IPS-18c (cell line): Measurements from ENCODE around the gene LRP5.
"Not testable (repeated sequence)": the region's sequence is repeated elsewhere in the genome, so short reads cannot be mapped to it uniquely, and the experiment has no call there.

ENCODE experiments used
- H3K4me3 ChIP-seq: 2 replicates; pipeline ENCODE4 v1.7.0; 2013; ENCODE audit warnings: low read depth, mild to moderate bottlenecking, low read length, moderate library complexity; ENCODE audit not compliant: insufficient read depth
- H3K9me3 ChIP-seq: one replicate; pipeline ENCODE4 v1.6.1; 2013; ENCODE audit warnings: mild to moderate bottlenecking, low read length, moderate library complexity; ENCODE audit not compliant: control insufficient read depth, insufficient read depth

LRP5 gene

GRCh38 chr11:68430384-68430783 is 118.0 kb downstream of the LRP5 start:
- H3K4me3 ChIP-seq, result no peak overlapping the region
- H3K9me3 ChIP-seq, result peaks cover 3% of the 10 kb centered on the region

- H3K4me3 ChIP-seq, result no peak overlapping the region
- peaks cover 3% of the 10 kb centered on the region for H3K9me3 ChIP-seq
Measured at GRCh38 chr11:68430801-68431200, 118.4 kb downstream of the LRP5 start.

GRCh38 chr11:68431984-68432645 is 119.7 kb downstream of the LRP5 start:
- H3K4me3 ChIP-seq, result no peak overlapping the region
- peaks cover 3% of the 10 kb centered on the region for H3K9me3 ChIP-seq

GRCh38 chr11:68432874-68433273 is 120.5 kb downstream of the LRP5 start:
- Histone ChIP-seq H3K4me3 (no peak overlapping the region), H3K9me3 (peaks cover 3% of the 10 kb centered on the region)

- no peak overlapping the region for H3K4me3 ChIP-seq
Measured at GRCh38 chr11:68433541-68433940, 121.2 kb downstream of the LRP5 start.

DNA sequence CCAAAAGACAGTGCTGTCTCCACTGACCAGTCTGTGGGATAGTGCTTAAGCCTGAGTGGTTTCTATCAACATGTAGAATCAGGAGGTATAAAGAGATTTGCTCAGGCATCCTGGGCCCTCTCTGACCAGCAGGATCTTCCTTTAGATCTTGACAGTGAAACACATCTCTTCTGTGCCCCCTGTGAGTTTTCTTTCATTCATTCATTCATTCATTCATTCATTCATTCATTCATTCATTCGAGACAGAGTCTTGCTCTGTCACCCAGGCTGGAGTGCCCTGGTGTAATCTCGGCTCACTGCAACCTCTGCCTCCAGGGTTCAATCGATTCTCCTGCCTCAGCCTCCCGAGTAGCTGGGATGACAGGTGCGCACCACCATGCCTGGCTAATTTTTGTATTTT is 121.8 kb downstream of the LRP5 start:
- H3K4me3 ChIP-seq, H3K9me3 ChIP-seq: not testable (repeated sequence)

More at GRCh38 chr11:68433541-68433940, 121.2 kb downstream of the LRP5 start:
- H3K9me3 ChIP-seq, result peaks cover 3% of the 10 kb centered on the region

- H3K4me3 ChIP-seq, result no peak overlapping the region
Measured at GRCh38 chr11:68436162-68436888, 123.9 kb downstream of the LRP5 start.

GRCh38 chr11:68436985-68437926 is 124.9 kb downstream of the LRP5 start:
- no peak overlapping the region for H3K4me3 ChIP-seq

More at GRCh38 chr11:68436162-68436888, 123.9 kb downstream of the LRP5 start:
- peaks cover 3% of the 10 kb centered on the region for H3K9me3 ChIP-seq

DNA sequence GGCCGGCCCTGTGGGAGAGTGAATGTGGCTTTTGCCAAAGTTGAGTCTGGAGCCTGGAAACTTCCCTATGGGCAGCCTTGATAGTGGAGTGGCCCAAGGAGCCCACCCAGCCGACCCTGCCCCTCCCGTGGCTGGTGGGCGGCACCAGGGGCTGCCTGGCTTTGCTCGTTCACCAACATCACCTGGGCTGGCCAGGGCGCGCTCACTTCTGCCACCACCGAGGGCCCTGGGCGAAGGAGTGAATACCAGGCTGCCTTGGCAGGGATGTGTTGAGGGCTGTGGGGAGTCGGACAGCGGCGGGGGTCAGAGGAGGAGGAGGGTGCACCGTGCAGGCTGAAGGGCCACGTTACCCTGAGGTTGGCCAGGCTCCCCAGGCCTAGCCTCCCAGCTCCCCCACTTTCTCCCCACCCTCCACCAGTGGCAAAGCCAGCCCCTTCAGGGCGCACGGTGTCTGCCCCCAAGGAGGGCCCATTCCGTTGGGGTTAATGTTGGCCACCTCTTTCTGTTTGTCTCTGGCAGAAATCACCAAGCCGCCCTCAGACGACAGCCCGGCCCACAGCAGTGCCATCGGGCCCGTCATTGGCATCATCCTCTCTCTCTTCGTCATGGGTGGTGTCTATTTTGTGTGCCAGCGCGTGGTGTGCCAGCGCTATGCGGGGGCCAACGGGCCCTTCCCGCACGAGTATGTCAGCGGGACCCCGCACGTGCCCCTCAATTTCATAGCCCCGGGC is 125.7 kb downstream of the LRP5 start:
- H3K9me3 ChIP-seq, result peaks cover 3% of the 10 kb centered on the region

More at GRCh38 chr11:68436985-68437926, 124.9 kb downstream of the LRP5 start:
- peaks cover 3% of the 10 kb centered on the region for H3K9me3 ChIP-seq

GRCh38 chr11:68438658-68439259 is 126.4 kb downstream of the LRP5 start:
- peaks cover 3% of the 10 kb centered on the region for H3K9me3 ChIP-seq
- H3K4me3 ChIP-seq, result no peak overlapping the region

More for the DNA sequence above, 125.7 kb downstream of the LRP5 start:
- no peak overlapping the region for H3K4me3 ChIP-seq

- peaks cover 4% of the 10 kb centered on the region for H3K9me3 ChIP-seq
- H3K4me3 ChIP-seq, result no peak overlapping the region; the same call in 1 of the 2 replicates
Measured at GRCh38 chr11:68439355-68440065, 127.1 kb downstream of the LRP5 start.

- Histone ChIP-seq H3K9me3 (peaks cover 3% of the 10 kb centered on the region), H3K4me3 (no peak overlapping the region)
Measured at GRCh38 chr11:68440224-68440623, 127.8 kb downstream of the LRP5 start.

GRCh38 chr11:68441466-68442230 is 129.3 kb downstream of the LRP5 start:
- H3K4me3 ChIP-seq, result no peak overlapping the region
- peaks cover 3% of the 10 kb centered on the region for H3K9me3 ChIP-seq

DNA sequence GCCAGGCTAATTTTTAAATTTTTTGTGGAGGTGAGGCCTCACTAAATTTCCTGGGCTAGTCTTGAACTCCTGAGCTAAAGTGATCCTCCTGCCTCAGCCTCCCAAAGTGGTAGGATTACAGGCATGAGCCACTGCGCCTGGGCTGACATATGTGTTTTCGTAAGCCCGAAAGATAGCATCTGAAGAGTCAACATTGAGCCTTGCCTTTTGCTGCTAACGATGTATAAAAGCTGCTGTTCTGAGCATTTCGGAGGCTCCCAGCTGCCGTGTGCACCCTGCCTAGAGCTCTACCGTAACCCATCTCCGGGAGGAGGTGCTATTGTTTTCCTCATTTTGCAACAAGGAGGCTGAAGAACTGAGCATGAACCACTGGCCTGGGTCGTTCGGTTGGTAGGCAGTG is 130.0 kb downstream of the LRP5 start:
- H3K9me3 ChIP-seq, result peaks cover 3% of the 10 kb centered on the region
- H3K4me3 ChIP-seq, result no peak overlapping the region

GRCh38 chr11:68444566-68444965 is 132.2 kb downstream of the LRP5 start:
- Histone ChIP-seq H3K4me3 (no peak overlapping the region), H3K9me3 (peaks cover 3% of the 10 kb centered on the region)
